Loucy (cell line): ENCODE measurements around the gene CD52.

Experiments
- EZH2phosphoT487 ChIP-seq: fragments of 200-600 bp; IDR thresholded peaks from 2 replicates; pipeline ENCODE4 v1.6.1; 2018; ENCODE audit warnings: antibody characterized with exemption, mild to moderate bottlenecking, moderate library complexity, borderline replicate concordance
- TF ChIP-seq, protein P1 (sequence below): fragments of 200-600 bp; sonication (generic); conservative IDR thresholded peaks from 2 replicates; pipeline ENCODE4 v1.5.1; 2014; ENCODE audit warnings: mild to moderate bottlenecking, antibody characterized with exemption, low read length

DNA sequence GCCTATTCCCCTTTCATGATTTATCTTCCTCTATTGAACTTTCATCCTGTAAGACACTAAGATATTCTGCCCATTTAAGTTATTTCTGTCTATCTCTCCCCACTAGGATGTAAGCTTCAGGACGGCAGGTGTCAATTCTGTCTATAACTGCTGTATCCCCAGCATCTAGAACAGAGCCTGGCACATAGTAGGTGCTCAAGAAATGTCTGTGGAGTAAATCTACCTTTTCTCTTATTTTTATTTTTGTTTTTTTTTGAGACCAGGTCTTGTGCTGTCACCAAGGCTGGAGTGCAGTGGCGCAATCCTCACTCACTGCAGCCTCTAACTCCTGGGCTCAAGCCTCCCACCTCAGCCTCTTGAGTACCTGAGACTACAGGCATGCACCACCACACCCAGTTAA is 5.6 kb downstream of the CD52 start:
- TF ChIP-seq, protein P1, sequence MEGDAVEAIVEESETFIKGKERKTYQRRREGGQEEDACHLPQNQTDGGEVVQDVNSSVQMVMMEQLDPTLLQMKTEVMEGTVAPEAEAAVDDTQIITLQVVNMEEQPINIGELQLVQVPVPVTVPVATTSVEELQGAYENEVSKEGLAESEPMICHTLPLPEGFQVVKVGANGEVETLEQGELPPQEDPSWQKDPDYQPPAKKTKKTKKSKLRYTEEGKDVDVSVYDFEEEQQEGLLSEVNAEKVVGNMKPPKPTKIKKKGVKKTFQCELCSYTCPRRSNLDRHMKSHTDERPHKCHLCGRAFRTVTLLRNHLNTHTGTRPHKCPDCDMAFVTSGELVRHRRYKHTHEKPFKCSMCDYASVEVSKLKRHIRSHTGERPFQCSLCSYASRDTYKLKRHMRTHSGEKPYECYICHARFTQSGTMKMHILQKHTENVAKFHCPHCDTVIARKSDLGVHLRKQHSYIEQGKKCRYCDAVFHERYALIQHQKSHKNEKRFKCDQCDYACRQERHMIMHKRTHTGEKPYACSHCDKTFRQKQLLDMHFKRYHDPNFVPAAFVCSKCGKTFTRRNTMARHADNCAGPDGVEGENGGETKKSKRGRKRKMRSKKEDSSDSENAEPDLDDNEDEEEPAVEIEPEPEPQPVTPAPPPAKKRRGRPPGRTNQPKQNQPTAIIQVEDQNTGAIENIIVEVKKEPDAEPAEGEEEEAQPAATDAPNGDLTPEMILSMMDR, result no peak
- no peak for TF ChIP-seq EZH2phosphoT487
